Endodermal cell (in vitro differentiated cells): ENCODE data around the gene RRAGC. TPM values are rescaled to one million over a fixed set of nuclear protein-coding genes. Genes with fewer than 3 reads are reported as not detected.
"Not testable (repeated sequence)": the region's sequence is repeated elsewhere in the genome, so short reads cannot be mapped to it uniquely, and the experiment has no call there.

Source experiments
- DNase-seq: peaks from one replicate; pipeline ENCODE4 v3.0.0-alpha.2; 2017
- H3K27ac ChIP-seq: 2 replicates; pipeline ENCODE4 v1.5.1; 2013; ENCODE audit warnings: mild to moderate bottlenecking, low read depth, low read length, moderate library complexity
- H3K27me3 ChIP-seq: 2 replicates; pipeline ENCODE4 v1.6.1; 2013; ENCODE audit warnings: mild to moderate bottlenecking, low read length, moderate library complexity; ENCODE audit not compliant: insufficient read depth, control insufficient read depth, poor library complexity, severe bottlenecking
- H3K36me3 ChIP-seq: 2 replicates; pipeline ENCODE4 v1.7.0; 2013; ENCODE audit warnings: mild to moderate bottlenecking, low read length, moderate library complexity; ENCODE audit not compliant: control insufficient read depth, insufficient read depth
- H3K4me1 ChIP-seq: one replicate; pipeline ENCODE4 v1.7.0; 2013; ENCODE audit warnings: low read length; ENCODE audit not compliant: control insufficient read depth, insufficient read depth
- H3K4me3 ChIP-seq: 2 replicates; pipeline ENCODE4 v1.5.1; 2013; ENCODE audit warnings: mild to moderate bottlenecking, low read length, moderate library complexity
- H3K9ac ChIP-seq: 2 replicates; pipeline ENCODE4 v1.6.1; 2013; ENCODE audit warnings: mild to moderate bottlenecking, low read length, moderate library complexity; ENCODE audit not compliant: poor library complexity, severe bottlenecking; ENCODE audit errors: extremely low read depth
- H3K9me3 ChIP-seq: 2 replicates; pipeline ENCODE4 v1.6.1; 2013; ENCODE audit warnings: mild to moderate bottlenecking, low read length, moderate library complexity; ENCODE audit not compliant: control insufficient read depth
- H3K27ac Mint-ChIP-seq: 2 replicates; pipeline ENCODE4 v1.8.0; 2020; ENCODE audit warnings: mixed read lengths
- H3K27me3 Mint-ChIP-seq: 2 replicates; pipeline ENCODE4 v1.8.0; 2021; ENCODE audit warnings: mild to moderate bottlenecking, mixed read lengths; ENCODE audit not compliant: insufficient read depth
- H3K36me3 Mint-ChIP-seq: 2 replicates; pipeline ENCODE4 v1.8.0; 2020; ENCODE audit warnings: low read depth, mixed read lengths
- H3K4me1 Mint-ChIP-seq: 2 replicates; pipeline ENCODE4 v1.8.0; 2020; ENCODE audit warnings: mixed read lengths
- H3K4me3 Mint-ChIP-seq: 2 replicates; pipeline ENCODE4 v1.8.0; 2020; ENCODE audit warnings: mild to moderate bottlenecking, moderate library complexity, mixed read lengths
- H3K9me3 Mint-ChIP-seq: 2 replicates; pipeline ENCODE4 v1.8.0; 2020; ENCODE audit warnings: mild to moderate bottlenecking, mixed read lengths
- WGBS, 2 experiments: methylation state at CpG; one replicate each; pipeline versions ENCODE4 v1.1.5 to v1.1.7; 2013; ENCODE audit warnings: missing lambda C conversion rate in 2 of 2, mixed read lengths in 1 of 2; ENCODE audit not compliant: insufficient coverage in 1 of 2, insufficient read length in 1 of 2; 5-methylcytosine and 5-hydroxymethylcytosine counted together
- total RNA-seq, 2 donors: library from RNA; stranded (reverse); fragmentation: NEBNext Ultra II Directional in 1 of 2; extraction: Animal tissue kit (Norgen Biotek cat#: 25700) in 1 of 2; gene quantifications; 2 replicates in 1 of 2; 3 replicates in 1 of 2; pipeline ENCODE4 v1.2.1, GENCODE V29; 2021
- TF ChIP-seq, protein P1 (sequence below): fragments of 200-600 bp; sonication (generic); conservative IDR thresholded peaks from 2 replicates; pipeline ENCODE4 v1.5.0; 2021; ENCODE audit warnings: antibody characterized with exemption, mild to moderate bottlenecking

RRAGC gene
- total RNA-seq, 2 donors from 2014 or later, result 23.0 to 33.2 TPM

DNA sequence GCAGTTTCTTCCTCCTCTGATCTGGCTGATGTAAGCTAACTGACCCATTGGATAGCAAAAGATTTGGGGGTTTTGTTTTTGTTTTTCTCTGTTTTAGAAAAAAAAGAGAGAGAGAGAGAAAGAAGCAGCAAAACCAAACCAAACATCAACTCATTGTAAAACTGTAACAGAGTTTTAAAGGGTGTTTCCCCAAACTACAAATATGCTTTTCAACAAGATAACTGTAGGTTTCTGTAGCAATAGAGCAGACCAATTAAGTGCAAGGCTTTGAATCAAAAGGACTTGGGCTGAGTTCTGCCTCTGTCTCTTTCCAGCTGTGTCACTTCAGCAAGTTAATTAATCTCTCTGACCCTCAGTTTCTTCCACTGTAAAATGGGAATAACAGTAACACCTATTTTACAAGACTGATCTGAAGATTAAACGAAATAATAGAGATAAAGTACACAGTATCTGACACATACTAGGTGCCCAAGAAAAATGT is 44.5 kb downstream of the RRAGC start:
- H3K4me3 ChIP-seq, result no peak overlapping the region
- Mint-ChIP-seq H3K27ac (no peak overlapping the region), H3K4me3 (no peak overlapping the region), H3K27me3 (peaks cover 90% of the 10 kb centered on the region), H3K4me1 (peaks cover 6% of the 10 kb centered on the region), H3K36me3 (no peaks in the 10 kb centered on the region), H3K9me3 (peaks cover 19% of the 10 kb centered on the region)
- TF ChIP-seq, protein P1, sequence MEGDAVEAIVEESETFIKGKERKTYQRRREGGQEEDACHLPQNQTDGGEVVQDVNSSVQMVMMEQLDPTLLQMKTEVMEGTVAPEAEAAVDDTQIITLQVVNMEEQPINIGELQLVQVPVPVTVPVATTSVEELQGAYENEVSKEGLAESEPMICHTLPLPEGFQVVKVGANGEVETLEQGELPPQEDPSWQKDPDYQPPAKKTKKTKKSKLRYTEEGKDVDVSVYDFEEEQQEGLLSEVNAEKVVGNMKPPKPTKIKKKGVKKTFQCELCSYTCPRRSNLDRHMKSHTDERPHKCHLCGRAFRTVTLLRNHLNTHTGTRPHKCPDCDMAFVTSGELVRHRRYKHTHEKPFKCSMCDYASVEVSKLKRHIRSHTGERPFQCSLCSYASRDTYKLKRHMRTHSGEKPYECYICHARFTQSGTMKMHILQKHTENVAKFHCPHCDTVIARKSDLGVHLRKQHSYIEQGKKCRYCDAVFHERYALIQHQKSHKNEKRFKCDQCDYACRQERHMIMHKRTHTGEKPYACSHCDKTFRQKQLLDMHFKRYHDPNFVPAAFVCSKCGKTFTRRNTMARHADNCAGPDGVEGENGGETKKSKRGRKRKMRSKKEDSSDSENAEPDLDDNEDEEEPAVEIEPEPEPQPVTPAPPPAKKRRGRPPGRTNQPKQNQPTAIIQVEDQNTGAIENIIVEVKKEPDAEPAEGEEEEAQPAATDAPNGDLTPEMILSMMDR, result no peak
- H3K27me3 ChIP-seq, result peaks cover 85% of the 10 kb centered on the region
- no peak overlapping the region for H3K27ac ChIP-seq
- 87% methylated on average over 1 of the region's 1 CpG; no CpG with 5 or more reads in 1 of the 2 experiments for WGBS, 2 experiments
- no peak for DNase-seq
- H3K9ac ChIP-seq, result no peak overlapping the region
- H3K36me3 ChIP-seq, result no peaks in the 10 kb centered on the region
- peaks cover 12% of the 10 kb centered on the region for H3K9me3 ChIP-seq
- no peaks in the 10 kb centered on the region for H3K4me1 ChIP-seq

DNA sequence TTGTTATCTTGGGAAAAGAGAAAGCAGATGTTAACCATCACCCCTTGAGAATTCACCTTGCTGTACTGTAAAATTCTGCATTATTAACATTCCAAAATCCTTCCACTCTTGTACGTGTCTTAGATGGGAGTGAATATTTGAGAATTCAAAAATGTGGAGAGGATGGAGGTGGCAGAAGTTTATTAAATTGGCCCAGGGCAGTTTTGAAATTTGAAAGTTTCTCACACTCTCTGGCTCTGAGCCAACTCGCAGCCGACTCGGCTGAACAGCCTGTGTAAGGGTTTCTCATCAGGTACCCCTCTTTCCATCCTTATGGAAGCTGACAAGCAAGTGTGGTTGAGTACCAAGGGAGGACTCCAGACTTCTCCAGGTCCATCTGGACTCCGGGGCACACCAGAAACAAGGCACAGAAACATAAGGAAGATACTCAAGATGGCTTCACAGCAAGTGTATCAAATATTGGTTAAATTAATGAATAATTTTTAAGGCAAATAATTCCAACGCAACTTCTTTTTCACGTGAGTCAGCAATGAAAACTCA is 45.1 kb downstream of the RRAGC start:
- Histone ChIP-seq H3K4me3 (no peak overlapping the region), H3K9me3 (peaks cover 12% of the 10 kb centered on the region), H3K36me3 (no peaks in the 10 kb centered on the region), H3K27ac (no peak overlapping the region), H3K4me1 (no peaks in the 10 kb centered on the region), H3K9ac (no peak overlapping the region), H3K27me3 (peaks cover 82% of the 10 kb centered on the region)
- Mint-ChIP-seq H3K4me3 (no peak overlapping the region), H3K27ac (no peak overlapping the region), H3K27me3 (peaks cover 90% of the 10 kb centered on the region), H3K36me3 (no peaks in the 10 kb centered on the region), H3K4me1 (peaks cover 6% of the 10 kb centered on the region), H3K9me3 (peaks cover 19% of the 10 kb centered on the region)
- DNase-seq, result no peak
- TF ChIP-seq, protein P1, result no peak
- 86 to 100% methylated on average over 3 to 6 of the region's 7 CpGs for WGBS, 2 experiments

DNA sequence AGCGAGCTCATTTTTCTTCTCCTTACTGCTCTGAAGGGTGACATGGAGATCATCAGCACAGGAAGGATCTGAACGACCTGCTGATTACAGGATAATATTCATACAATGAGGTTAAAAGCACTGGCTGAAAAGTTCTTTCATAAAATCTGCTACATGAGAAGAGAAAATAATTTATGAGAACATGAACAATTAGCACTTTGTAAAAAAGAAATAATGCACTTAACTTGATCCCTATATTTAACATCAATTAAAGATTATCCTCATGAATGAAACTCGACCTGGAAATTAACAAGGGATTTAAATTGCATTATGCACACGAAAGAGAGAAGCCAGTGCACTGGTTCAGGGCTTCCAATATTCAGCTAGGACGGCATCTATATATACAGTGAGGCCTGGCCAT is 46.6 kb downstream of the RRAGC start:
- no peaks in the 10 kb centered on the region for H3K36me3 Mint-ChIP-seq
- no peak overlapping the region for H3K4me3 ChIP-seq
- no peaks in the 10 kb centered on the region for H3K4me1 ChIP-seq
- H3K27me3 Mint-ChIP-seq, result peaks cover 92% of the 10 kb centered on the region
- H3K27ac ChIP-seq, result no peak overlapping the region
- TF ChIP-seq, protein P1, result no peak
- H3K9ac ChIP-seq, result no peak overlapping the region
- no peak overlapping the region for H3K27ac Mint-ChIP-seq
- DNase-seq, result no peak
- 86% methylated on average over 3 to 5 of the region's 5 CpGs for whole genome bisulfite sequencing, 2 experiments
- peaks cover 81% of the 10 kb centered on the region for H3K27me3 ChIP-seq
- peaks cover 19% of the 10 kb centered on the region for H3K9me3 Mint-ChIP-seq
- no peaks in the 10 kb centered on the region for H3K36me3 ChIP-seq
- peaks cover 6% of the 10 kb centered on the region for H3K4me1 Mint-ChIP-seq
- no peak overlapping the region for H3K4me3 Mint-ChIP-seq
- peaks cover 12% of the 10 kb centered on the region for H3K9me3 ChIP-seq

DNA sequence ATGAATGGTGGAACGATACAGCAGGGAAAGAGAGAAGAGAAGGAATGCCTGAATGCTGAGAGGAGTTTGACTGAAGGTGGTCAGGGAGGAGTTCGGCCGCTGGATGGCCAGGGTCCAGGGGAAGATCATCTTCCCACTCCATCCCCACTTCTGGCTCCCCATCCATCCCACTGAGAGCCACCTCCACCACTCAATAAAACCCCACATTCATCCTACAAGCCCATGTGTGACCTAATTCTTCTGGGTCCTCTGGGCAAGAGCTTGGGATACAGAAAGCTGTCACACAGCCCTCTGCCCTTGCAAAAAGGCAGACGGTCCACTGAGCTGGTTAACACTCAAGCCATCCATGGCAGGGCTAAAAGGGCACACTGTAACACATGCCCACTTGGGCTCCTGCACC is 48.1 kb downstream of the RRAGC start:
- not testable (repeated sequence) for H3K36me3 Mint-ChIP-seq, H3K9me3 ChIP-seq, H3K4me3 ChIP-seq, H3K36me3 ChIP-seq, H3K4me1 Mint-ChIP-seq, DNase-seq, H3K9me3 Mint-ChIP-seq, H3K4me1 ChIP-seq, H3K4me3 Mint-ChIP-seq, H3K27ac Mint-ChIP-seq, H3K9ac ChIP-seq, H3K27ac ChIP-seq
- H3K27me3 ChIP-seq, result peaks cover 81% of the 10 kb centered on the region
- 91 to 92% methylated on average over 2 of the region's 4 CpGs for WGBS, 2 experiments
- peaks cover 95% of the 10 kb centered on the region for H3K27me3 Mint-ChIP-seq
